Gastroesophageal sphincter (tissue), 3 donors: ENCODE data around the gene ASAP2.

Experiments used
- POLR2A ChIP-seq, 2 donors: fragments of 450-650 bp; IDR thresholded peaks; one replicate each; pipeline ENCODE4 v1.6.1; 2017; ENCODE audit warnings: antibody characterized with exemption in 2 of 2, mild to moderate bottlenecking in 2 of 2, moderate library complexity in 1 of 2
- POLR2AphosphoS5 ChIP-seq: sonication (generic); formaldehyde crosslinking; IDR thresholded peaks from one replicate; pipeline ENCODE4 v1.6.1; 2017; ENCODE audit warnings: antibody characterized with exemption
- TF ChIP-seq, protein P1 (sequence below), 4 experiments: fragments of 200-600 bp in 2 of 4; fragments of 450-650 bp in 2 of 4; sonication (generic) in 1 of 4; IDR thresholded peaks; one replicate each; pipeline ENCODE4 v1.5.1; 2017 to 2019; ENCODE audit warnings: antibody characterized with exemption in 4 of 4, mild to moderate bottlenecking in 2 of 4, moderate library complexity in 2 of 4

DNA sequence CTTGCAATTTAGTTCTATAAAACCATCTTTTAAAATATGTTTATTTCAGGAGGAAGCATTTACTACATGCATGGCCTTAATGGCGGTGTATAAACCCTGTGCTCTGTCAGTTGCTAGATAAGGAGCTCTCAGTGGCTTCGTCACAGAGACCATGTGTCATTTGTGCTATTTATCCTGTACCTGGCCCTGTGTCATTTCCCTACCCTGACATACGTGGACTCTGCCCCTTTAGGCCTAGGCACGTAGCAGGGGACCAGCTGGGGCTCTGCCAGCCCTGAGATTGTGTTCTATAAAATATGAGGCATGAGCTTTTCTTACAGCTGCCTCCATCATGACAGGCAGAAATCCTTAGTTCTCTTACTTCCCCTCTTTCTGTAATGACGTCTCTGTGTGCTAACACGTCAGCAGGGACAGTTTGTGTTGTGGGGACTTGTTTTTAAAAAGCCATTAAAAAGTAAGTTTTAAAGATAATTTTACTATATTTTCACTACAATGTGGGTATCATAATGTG is 128.8 kb downstream of the ASAP2 start:
- TF ChIP-seq, protein P1, sequence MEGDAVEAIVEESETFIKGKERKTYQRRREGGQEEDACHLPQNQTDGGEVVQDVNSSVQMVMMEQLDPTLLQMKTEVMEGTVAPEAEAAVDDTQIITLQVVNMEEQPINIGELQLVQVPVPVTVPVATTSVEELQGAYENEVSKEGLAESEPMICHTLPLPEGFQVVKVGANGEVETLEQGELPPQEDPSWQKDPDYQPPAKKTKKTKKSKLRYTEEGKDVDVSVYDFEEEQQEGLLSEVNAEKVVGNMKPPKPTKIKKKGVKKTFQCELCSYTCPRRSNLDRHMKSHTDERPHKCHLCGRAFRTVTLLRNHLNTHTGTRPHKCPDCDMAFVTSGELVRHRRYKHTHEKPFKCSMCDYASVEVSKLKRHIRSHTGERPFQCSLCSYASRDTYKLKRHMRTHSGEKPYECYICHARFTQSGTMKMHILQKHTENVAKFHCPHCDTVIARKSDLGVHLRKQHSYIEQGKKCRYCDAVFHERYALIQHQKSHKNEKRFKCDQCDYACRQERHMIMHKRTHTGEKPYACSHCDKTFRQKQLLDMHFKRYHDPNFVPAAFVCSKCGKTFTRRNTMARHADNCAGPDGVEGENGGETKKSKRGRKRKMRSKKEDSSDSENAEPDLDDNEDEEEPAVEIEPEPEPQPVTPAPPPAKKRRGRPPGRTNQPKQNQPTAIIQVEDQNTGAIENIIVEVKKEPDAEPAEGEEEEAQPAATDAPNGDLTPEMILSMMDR (IDR thresholded peaks at IDR 0.05): no peak
- TF ChIP-seq POLR2AphosphoS5: no peak
- no peak for TF ChIP-seq POLR2A (IDR thresholded peaks at IDR 0.05)
